HG03442 (cell line): ENCODE measurements around the gene UBE2F.

ENCODE experiments used
- ATAC-seq: cut with Tn5 transposase; IDR thresholded peaks from one replicate; pipeline ENCODE4 v1.9.1; 2021; ENCODE audit warnings: mild to moderate bottlenecking, moderate library complexity; ENCODE audit not compliant: unreplicated experiment

Gene UBE2F

GRCh38 chr2:238069021-238069709 is 102.4 kb downstream of the UBE2F start:
- no peak for ATAC-seq

- ATAC-seq, result no peak
These were observed 103.1 kb downstream of the UBE2F start for GRCh38 chr2:238069877-238070276.

- no peak for ATAC-seq
These were observed 108.6 kb downstream of the UBE2F start for GRCh38 chr2:238075397-238075796.

- ATAC-seq, result no peak
These were observed 110.5 kb downstream of the UBE2F start for GRCh38 chr2:238077292-238077691.

- no peak for ATAC-seq
These were observed 113.1 kb downstream of the UBE2F start for GRCh38 chr2:238079874-238080327.

GRCh38 chr2:238080518-238080917 is 113.7 kb downstream of the UBE2F start:
- ATAC-seq, result no peak

- no peak for ATAC-seq
These were observed 114.3 kb downstream of the UBE2F start for GRCh38 chr2:238081150-238081549.

- ATAC-seq, result no peak
These were observed 114.7 kb downstream of the UBE2F start for GRCh38 chr2:238081561-238081960.

- ATAC-seq, result no peak
These were observed 115.3 kb downstream of the UBE2F start for GRCh38 chr2:238082151-238082550.

GRCh38 chr2:238082827-238083226 is 116.0 kb downstream of the UBE2F start:
- no peak for ATAC-seq

GRCh38 chr2:238083919-238084318 is 117.1 kb downstream of the UBE2F start:
- no peak for ATAC-seq

GRCh38 chr2:238084761-238085160 is 117.9 kb downstream of the UBE2F start:
- no peak for ATAC-seq

GRCh38 chr2:238085899-238086298 is 119.1 kb downstream of the UBE2F start:
- no peak for ATAC-seq

GRCh38 chr2:238087211-238087610 is 120.4 kb downstream of the UBE2F start:
- ATAC-seq, result no peak

GRCh38 chr2:238090887-238091286 is 124.1 kb downstream of the UBE2F start:
- no peak for ATAC-seq

GRCh38 chr2:238091436-238092060 is 124.7 kb downstream of the UBE2F start:
- no peak for ATAC-seq
